Fibroblast of peridontal ligament (primary cell): ENCODE data around the gene KLHL8.
"Not testable (repeated sequence)": the region's sequence is repeated elsewhere in the genome, so short reads cannot be mapped to it uniquely, and the experiment has no call there.

Experiments used
- DNase-seq: peaks from one replicate; pipeline ENCODE4 v3.0.0-alpha.2; 2010; ENCODE audit errors: extremely low read depth

The KLHL8 gene

GRCh38 chr4:87228262-87228860, 7.9 kb upstream of the KLHL8 start:
- no peak for DNase-seq

DNA sequence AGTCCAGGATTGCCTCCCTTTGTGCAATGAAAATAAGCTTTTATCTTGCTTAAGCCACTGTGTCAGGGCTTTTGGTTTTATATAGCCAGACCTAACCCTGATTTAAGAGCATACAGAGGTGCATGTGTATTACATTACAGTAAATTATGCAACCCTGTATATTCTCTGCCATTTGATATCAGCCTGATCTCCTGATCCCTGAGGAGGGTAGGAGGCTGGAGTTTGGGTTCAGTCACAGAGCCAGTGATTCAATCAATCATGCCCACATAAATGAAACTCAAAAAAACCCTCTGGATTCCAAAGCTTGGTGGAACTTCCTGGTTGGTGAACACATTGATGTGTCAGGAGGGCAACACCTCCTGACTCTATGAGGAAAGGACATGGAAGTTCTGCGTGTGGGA, 7.3 kb upstream of the KLHL8 start:
- peak; percentile 22 for DNase-seq

GRCh38 chr4:87225936-87226335, 5.5 kb upstream of the KLHL8 start:
- DNase-seq = no peak

DNA sequence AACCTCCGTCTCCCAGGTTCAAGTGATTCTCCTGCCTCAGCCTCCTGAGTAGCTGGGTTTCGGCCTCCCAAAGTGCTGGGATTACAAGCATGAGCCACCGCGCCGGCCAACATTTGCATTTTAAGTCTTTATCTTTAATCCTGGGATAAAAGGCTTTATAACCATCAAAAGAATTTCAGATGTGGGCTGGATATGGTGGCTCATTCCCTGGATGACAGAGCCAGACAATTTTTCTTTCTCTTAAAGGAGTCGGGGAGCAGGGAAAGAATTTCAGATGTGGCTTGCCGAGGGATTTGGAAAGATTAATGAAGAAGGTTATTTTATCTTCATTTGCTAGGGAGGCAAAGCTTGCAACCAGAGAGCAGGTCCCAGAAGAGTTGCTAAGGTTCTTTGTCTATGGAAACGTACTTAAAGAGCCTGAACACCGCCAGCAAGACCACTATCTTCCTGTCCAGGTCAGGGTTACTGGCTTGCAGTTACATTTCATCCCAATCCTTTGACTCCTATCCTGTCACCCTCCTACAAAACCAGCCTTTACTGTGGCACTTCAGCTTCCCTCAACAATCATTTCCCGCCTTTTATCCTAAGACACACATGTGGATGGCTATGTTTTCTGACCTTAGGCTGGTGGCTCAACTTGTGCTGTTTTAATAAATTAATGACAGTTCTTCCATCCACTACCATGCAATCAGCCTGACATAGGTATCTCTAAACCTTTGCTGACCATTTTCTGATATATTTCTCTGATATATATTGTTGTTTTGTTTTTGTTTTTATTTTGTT, 3.9 kb upstream of the KLHL8 start:
- no peak for DNase-seq

DNA sequence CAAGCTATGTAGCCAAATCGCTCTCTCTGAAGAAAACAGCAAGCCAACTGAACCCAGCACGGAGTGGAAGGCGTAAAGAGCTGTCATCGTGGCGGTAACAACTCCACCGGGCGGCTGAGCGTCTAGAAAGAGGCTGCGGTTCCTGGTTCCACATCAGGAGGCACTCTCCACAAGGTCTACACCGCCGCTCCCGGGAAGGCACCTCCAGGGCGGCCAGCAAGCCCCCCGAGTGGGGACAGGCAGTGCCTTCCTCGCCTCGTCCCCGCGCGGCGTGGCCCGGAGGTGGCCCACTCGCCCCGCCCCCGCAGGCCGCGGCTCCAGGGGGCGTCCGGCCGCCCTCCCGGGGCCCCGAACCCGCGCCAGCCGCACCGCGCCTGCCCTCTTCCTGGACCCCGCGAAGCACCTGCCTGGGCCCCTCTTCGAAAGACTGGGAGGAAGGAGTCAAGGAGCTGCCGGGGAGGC, 755 bp downstream of the KLHL8 start:
- peak; percentile 44 for DNase-seq

DNA sequence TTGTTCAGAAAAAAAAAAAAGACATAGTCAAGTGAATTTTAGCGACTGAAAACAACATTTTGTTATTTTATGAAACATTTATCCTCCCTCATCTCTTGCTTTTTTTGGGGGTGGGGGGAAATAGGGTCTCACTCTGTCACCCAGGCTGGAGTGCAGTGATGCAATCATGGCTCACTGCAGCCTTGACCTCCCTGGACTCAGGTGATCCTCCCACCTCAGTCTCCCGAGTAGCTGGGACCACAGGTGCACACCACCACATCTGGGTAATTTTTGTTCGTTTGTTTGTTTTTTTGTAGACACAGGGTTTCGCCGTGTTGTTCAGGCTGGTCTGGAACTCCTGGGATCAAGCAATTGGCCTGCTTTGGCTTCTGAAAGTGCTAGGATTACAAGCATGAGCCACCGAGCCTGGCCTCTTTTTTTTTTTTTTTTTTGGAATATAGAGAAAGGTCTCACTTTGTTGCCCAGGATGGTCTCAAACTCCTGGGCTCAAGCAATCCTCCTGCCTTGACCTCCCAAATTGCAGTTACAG, 3.1 kb downstream of the KLHL8 start:
- not testable (repeated sequence) for DNase-seq

DNA sequence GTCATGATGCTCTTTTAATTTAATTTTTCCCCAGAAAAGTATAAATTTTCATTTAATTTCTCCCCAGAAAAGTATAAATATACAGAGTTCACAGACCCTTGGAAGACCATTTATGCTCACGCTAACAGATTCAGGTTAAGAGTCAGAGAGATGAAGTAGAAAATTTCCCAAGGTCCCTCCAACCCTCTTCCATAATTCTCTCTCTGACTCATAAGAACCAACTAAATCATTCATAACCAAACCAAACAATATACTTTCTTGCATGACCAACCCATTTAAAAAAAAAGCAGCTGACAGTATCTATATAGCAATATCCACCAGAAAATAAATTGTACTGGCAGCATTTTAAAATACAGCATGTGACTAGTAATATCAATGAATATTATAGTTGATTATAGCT, 3.9 kb downstream of the KLHL8 start:
- DNase-seq = no peak

DNA sequence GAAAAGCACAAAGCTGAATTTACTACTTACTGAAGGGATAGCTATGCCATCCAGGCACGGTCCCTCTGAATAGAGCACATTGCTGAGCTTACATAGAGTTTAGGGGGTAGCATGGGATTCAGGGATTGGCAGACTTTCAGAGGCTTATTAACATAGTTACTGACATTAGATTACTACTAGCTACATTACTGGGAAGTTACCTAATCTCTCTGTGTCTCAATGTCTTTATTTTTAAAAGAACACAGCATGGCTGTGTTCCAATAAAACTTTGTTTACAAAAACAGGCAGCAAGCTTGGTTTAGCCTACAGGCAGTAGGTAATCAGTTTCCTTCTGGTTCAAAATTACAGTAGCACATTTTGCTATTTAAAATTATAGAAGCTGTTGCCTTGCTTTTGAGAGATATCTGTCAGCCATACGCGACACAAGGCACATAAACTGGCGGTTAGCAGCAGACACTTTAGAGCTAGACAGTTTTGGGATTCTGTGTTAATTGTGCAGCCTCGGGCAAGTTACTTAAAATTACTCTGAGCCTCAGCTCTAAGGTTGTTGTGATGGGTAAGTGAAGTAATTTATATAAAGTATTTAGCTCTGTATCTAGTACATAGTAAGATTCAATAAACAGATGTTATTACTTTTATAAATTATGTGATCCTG, 6.9 kb downstream of the KLHL8 start:
- peak; percentile 68 for DNase-seq

DNA sequence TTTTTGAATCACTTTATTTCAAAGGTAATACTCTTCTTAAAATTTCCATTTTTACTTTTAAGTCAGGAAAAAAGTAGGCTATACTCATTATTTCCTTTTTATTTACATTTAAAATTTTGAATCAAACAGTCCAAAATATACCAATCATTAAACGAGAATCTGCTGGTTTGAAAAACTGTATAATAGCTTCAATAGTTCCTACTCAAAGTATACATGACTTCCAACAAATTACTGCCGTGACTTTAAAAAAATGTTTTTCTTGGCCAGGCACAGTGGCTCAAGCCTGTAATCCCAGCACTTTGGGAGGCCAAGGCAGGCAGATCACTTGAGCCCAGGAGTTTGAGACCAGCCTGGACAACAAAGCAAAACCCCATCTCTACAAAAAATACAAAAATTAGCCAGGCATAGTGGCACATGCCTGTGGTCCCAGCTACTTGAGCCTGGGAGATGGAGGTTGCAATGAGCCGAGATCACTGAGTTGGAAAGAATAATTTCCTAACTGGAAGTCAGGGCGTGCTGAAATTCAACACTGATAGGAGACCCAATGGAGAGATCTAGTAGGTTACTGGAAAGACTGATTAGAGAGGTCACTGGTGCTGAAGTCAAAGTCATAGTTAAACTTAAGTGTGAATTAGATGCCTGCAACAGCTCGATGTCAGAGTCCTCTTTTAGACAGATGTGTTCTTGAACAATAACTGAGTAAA, 9.0 kb downstream of the KLHL8 start:
- DNase-seq = peak; percentile 52

DNA sequence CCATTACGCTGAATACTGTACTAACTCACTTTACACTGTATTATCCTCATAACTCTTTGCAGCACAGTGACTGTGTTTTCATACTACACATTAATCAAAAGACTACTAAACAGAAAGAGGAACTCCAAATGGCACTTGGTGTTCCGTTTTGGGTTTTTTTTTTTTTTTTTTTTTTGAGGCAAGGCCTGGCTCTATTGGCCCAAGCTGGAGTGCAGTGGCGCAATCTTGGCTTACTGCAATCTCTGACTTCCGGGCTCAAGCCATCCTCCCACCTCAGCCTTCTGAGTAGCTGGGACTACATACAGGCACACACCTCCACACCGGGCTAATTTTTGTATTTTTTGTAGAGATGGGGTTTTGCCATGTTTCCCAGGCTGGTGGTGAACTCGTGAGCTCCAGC, 10.7 kb downstream of the KLHL8 start:
- no peak for DNase-seq

- DNase-seq = no peak
These were observed 11.2 kb downstream of the KLHL8 start for GRCh38 chr4:87209182-87209581.

DNA sequence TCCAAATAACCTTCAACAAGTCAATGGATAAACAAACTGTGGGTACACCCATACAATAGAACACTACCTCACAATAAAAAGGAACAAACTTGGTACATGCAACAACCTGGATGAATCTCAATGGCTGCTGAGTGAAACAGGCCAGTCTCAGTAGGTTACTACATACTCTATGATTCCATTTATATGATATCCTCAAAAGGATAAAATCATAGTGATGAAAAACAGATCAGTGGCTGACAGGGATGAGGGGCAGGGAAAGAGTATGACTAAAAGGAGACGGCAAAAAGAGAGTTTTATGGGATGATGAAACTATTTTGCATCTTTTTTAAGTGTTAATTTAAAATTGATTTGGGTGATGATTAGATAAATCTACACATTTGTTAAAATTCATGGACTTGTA, 15.9 kb downstream of the KLHL8 start:
- no peak for DNase-seq

- no peak for DNase-seq
These were observed 23.5 kb downstream of the KLHL8 start for GRCh38 chr4:87196927-87197326.

- DNase-seq = no peak
These were observed 24.3 kb downstream of the KLHL8 start for GRCh38 chr4:87196146-87196545.

- no peak for DNase-seq
These were observed 26.3 kb downstream of the KLHL8 start for GRCh38 chr4:87193958-87194675.

DNA sequence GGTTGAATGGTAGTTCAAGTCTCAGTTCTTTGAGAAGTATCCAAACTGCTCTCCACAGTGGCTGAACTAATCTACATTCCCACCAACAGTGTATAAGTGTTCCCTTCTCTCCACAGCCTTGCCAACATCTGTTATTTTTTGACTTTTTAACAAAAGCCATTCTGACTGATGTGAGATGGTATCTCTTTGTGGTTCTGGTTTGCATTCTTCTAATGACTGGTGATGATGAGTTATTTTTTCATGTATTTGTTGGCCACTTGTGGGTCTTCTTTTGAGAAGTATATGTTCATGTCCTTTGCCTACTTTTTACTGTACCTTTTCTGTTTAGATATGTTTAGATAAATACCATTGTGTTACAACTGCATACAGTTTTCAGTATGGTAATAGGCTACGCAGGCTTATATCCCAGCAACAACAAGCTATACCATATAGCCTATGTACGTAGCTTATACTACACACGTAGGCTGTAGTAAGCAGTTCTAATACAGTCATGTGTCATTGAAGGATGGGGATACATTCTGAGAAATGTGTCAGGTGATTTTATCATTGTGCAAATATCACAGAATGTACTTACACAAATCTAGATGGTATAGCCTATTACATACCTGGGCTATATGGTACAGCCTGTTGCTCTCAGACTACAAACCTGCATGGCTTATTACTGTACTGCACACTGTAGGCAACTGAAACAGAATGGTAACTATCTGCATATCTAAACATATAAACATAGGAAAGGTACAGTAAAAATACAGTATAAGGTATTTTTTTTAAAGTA, 28.1 kb downstream of the KLHL8 start:
- DNase-seq = peak; percentile 44

DNA sequence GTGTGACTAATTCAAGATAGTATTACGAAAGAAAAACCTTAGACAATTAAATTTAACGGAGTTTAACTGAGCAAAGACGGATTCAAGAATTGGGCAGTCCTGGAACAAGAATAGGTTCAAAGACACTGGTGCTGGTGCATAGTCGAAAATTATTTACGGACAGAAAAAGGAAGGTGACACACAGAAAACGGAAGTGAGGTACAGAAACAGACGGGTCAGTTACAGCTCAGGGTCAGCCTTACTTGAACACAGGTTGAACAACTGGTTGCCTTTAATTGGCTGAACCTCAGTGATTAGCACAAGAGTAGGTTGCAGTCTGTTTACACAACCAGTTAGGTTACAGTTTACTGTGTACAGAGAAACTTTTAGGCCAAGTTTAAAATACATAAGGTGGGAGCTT, 31.5 kb downstream of the KLHL8 start:
- no peak for DNase-seq

DNA sequence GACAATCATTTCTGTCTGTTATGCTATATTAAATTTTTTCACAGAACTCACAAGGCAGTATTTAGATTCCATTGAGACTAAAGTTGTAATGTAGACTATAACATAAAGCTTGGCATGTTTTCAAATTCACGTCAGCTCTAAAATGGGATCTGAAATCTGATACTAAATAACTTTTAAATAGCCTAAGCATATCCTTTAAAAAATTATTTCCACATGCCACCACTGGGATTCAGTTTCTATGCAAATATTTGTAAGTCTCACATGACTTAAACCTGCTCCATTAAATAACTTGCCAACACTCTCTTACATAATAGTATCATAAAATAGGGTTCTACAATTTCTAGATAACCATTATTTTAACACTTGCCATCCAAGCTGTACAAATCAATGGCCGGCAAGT, 32.4 kb downstream of the KLHL8 start:
- peak; percentile 70 for DNase-seq

GRCh38 chr4:87185146-87185870, 35.1 kb downstream of the KLHL8 start:
- no peak for DNase-seq

GRCh38 chr4:87180767-87181166, 39.7 kb downstream of the KLHL8 start:
- peak; percentile 11 for DNase-seq
